K562 (cell line): ENCODE results near the gene PYGB. TPM values are rescaled to one million over a fixed set of nuclear protein-coding genes. Genes with fewer than 3 reads are reported as not detected.

ENCODE experiments used
- FOSL1 ChIP-seq: fragments of 200-800 bp; sonication (Bioruptor generic); conservative IDR thresholded peaks from 2 replicates; pipeline ENCODE4 v1.6.1; 2016; ENCODE audit warnings: missing genetic modification characterization, missing compliant biosample characterization
- HNRNPL ChIP-seq: fragments of 200-400 bp; formaldehyde crosslinking; IDR thresholded peaks from 2 replicates; pipeline ENCODE4 v1.6.1; 2017; ENCODE audit warnings: low read depth, mild to moderate bottlenecking, low read length
- HNRNPLL ChIP-seq: fragments of 200-400 bp; formaldehyde crosslinking; IDR thresholded peaks from 2 replicates; pipeline ENCODE4 v1.6.1; 2017; ENCODE audit warnings: low read length, low read depth, mild to moderate bottlenecking; ENCODE audit not compliant: poor library complexity, severe bottlenecking
- KLF13 ChIP-seq: fragments of 450-650 bp; IDR thresholded peaks from 2 replicates; pipeline ENCODE4 v1.6.1; 2016; ENCODE audit warnings: missing genetic modification characterization, low read depth, mild to moderate bottlenecking, missing compliant biosample characterization, moderate library complexity, borderline replicate concordance
- L3MBTL2 ChIP-seq: fragments of 450-650 bp; IDR thresholded peaks from 2 replicates; pipeline ENCODE4 v1.6.1; 2016; ENCODE audit warnings: mild to moderate bottlenecking, moderate library complexity
- NCOA1 ChIP-seq: fragments of 450-650 bp; IDR thresholded peaks from 2 replicates; pipeline ENCODE4 v1.6.1; 2016; ENCODE audit warnings: low read depth
- NFYB ChIP-seq: IDR thresholded peaks from 2 replicates; pipeline ENCODE4 v1.6.1; 2011; ENCODE audit warnings: mild to moderate bottlenecking, moderate library complexity; ENCODE audit not compliant: insufficient read length; ENCODE audit errors: extremely low read depth
- PHB ChIP-seq: fragments of 250-450 bp; sonication (Bioruptor Pico); IDR thresholded peaks from 2 replicates; pipeline ENCODE4 v1.5.0; 2021
- RBM22 ChIP-seq: fragments of 200-400 bp; formaldehyde crosslinking; IDR thresholded peaks from 2 replicates; pipeline ENCODE4 v1.6.1; 2018; ENCODE audit warnings: low read length, low read depth; ENCODE audit not compliant: poor library complexity, severe bottlenecking
- U2AF2 ChIP-seq: fragments of 200-400 bp; formaldehyde crosslinking; optimal IDR thresholded peaks from 2 replicates; pipeline ENCODE3; 2017; ENCODE audit warnings: low read depth, mild to moderate bottlenecking, low read length
- ZNF561 ChIP-seq: fragments of 450-650 bp; formaldehyde crosslinking; conservative IDR thresholded peaks from 2 replicates; pipeline ENCODE4 v1.4.0; 2020; ENCODE audit warnings: mild to moderate bottlenecking, moderate library complexity
- polyA plus RNA-seq, 8 experiments: library from polyadenylated mRNA; depleted of rRNA in 4 of 8; stranded (reverse) in 5 of 8; unstranded in 3 of 8; fragments of >200 nt; fragmentation: Nextera tagmentation in 2 of 8; fragmentation: Illumina TruSeq in 1 of 8; extraction: Ambion mirVana in 2 of 8; extraction: Trizol in 1 of 8; gene quantifications; 2 replicates each; pipeline versions ENCODE4 v1.2.1 to v1.2.3, GENCODE V29; 2011 to 2014; ENCODE audit warnings: inconsistent platforms in 1 of 8, missing spikeins in 1 of 8
- total RNA-seq, 7 experiments: library from RNA; depleted of rRNA in 6 of 7; stranded (reverse); fragments of >200 nt in 6 of 7; fragmentation: Illumina TruSeq in 2 of 7; extraction: Trizol in 2 of 7; gene quantifications; 2 replicates each; pipeline versions ENCODE4 v1.2.1 to v1.2.3, GENCODE V29; 2011 to 2021; ENCODE audit warnings: low replicate concordance in 1 of 7
- TF ChIP-seq, protein P1 (sequence below): IDR thresholded peaks from 2 replicates; pipeline ENCODE4 v1.6.1; 2016; ENCODE audit warnings: missing genetic modification characterization, missing compliant biosample characterization
- TF ChIP-seq, protein P2 (sequence below): fragments of 450-650 bp; IDR thresholded peaks from 2 replicates; pipeline ENCODE4 v1.6.1; 2016
- TF ChIP-seq, protein P3 (sequence below): sonication (generic); formaldehyde crosslinking; IDR thresholded peaks from 2 replicates; pipeline ENCODE4 v1.8.1; 2022; ENCODE audit warnings: missing genetic modification reagents
- TF ChIP-seq, protein P4 (sequence below): IDR thresholded peaks from 2 replicates; pipeline ENCODE4 v1.6.1; 2012; ENCODE audit warnings: low read depth, low read length, improper control_type of control experiment, borderline replicate concordance
- TF ChIP-seq, protein P5 (sequence below): fragments of 250-450 bp; sonication (Bioruptor Pico); IDR thresholded peaks from 2 replicates; pipeline ENCODE4 v1.5.1; 2021; ENCODE audit warnings: mild to moderate bottlenecking
- TF ChIP-seq, protein P6 (sequence below), 2 experiments: fragments of 150-350 bp in 1 of 2; IDR thresholded peaks; 2 replicates each; pipeline ENCODE4 v1.6.1; 2012 to 2016; ENCODE audit warnings: low read depth in 2 of 2, low read length in 2 of 2, mild to moderate bottlenecking in 1 of 2, moderate library complexity in 1 of 2

PYGB gene
- total and polyA plus RNA-seq, 9 of the 15 experiments (the other 6 are each of a cell fraction or from before 2014, with no cell fraction given): 0.34 to 18.0 (median 9.8) TPM

DNA sequence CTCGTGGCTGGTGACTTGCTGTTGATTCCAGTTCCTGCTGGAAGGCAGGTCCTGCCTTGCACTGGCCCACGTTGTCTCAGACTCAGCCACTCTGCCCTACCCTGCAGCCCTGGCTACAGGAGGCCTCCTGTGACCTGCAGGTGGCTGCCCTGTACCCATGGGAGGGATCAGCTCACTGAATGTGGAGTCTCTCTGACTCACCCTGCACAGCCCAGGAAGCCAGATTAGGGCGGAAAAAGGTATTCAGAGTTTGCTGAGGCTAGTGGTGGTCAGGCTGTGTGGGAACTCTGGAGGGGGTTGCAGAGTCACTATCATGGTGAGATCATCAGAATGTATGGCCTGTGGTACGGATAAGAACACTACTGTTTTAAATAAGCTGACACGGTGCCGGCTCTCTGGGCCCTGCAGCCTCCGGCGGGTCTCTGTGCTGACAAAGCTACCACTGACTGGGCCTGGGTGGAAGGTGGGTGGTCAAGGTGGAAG lies 24.7 kb upstream of the PYGB start (continued):
- TF ChIP-seq, protein P1, sequence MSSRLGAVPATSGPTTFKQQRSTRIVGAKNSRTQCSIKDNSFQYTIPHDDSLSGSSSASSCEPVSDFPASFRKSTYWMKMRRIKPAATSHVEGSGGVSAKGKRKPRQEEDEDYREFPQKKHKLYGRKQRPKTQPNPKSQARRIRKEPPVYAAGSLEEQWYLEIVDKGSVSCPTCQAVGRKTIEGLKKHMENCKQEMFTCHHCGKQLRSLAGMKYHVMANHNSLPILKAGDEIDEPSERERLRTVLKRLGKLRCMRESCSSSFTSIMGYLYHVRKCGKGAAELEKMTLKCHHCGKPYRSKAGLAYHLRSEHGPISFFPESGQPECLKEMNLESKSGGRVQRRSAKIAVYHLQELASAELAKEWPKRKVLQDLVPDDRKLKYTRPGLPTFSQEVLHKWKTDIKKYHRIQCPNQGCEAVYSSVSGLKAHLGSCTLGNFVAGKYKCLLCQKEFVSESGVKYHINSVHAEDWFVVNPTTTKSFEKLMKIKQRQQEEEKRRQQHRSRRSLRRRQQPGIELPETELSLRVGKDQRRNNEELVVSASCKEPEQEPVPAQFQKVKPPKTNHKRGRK (tag): no peak
- no peak for TF ChIP-seq NCOA1
- TF ChIP-seq, protein P2, sequence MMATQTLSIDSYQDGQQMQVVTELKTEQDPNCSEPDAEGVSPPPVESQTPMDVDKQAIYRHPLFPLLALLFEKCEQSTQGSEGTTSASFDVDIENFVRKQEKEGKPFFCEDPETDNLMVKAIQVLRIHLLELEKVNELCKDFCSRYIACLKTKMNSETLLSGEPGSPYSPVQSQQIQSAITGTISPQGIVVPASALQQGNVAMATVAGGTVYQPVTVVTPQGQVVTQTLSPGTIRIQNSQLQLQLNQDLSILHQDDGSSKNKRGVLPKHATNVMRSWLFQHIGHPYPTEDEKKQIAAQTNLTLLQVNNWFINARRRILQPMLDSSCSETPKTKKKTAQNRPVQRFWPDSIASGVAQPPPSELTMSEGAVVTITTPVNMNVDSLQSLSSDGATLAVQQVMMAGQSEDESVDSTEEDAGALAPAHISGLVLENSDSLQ: no peak
- TF ChIP-seq KLF13 (tag): no peak
- TF ChIP-seq U2AF2: no peak
- TF ChIP-seq HNRNPLL: no peak
- 0 out of 2 replicates have a peak, but pooled peaks have one; percentile 22 for TF ChIP-seq L3MBTL2
- TF ChIP-seq, protein P3, sequence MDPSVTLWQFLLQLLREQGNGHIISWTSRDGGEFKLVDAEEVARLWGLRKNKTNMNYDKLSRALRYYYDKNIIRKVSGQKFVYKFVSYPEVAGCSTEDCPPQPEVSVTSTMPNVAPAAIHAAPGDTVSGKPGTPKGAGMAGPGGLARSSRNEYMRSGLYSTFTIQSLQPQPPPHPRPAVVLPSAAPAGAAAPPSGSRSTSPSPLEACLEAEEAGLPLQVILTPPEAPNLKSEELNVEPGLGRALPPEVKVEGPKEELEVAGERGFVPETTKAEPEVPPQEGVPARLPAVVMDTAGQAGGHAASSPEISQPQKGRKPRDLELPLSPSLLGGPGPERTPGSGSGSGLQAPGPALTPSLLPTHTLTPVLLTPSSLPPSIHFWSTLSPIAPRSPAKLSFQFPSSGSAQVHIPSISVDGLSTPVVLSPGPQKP (CRISPR knock-in tag): no peak
- TF ChIP-seq, protein P4, sequence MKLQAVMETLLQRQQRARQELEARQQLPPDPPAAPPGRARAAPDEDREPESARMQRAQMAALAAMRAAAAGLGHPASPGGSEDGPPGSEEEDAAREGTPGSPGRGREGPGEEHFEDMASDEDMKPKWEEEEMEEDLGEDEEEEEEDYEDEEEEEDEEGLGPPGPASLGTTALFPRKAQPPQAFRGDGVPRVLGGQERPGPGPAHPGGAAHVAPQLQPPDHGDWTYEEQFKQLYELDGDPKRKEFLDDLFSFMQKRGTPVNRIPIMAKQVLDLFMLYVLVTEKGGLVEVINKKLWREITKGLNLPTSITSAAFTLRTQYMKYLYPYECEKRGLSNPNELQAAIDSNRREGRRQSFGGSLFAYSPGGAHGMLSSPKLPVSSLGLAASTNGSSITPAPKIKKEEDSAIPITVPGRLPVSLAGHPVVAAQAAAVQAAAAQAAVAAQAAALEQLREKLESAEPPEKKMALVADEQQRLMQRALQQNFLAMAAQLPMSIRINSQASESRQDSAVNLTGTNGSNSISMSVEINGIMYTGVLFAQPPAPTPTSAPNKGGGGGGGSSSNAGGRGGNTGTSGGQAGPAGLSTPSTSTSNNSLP: 0 out of 2 replicates have a peak, but pooled peaks have one; percentile 51
- TF ChIP-seq, protein P5, sequence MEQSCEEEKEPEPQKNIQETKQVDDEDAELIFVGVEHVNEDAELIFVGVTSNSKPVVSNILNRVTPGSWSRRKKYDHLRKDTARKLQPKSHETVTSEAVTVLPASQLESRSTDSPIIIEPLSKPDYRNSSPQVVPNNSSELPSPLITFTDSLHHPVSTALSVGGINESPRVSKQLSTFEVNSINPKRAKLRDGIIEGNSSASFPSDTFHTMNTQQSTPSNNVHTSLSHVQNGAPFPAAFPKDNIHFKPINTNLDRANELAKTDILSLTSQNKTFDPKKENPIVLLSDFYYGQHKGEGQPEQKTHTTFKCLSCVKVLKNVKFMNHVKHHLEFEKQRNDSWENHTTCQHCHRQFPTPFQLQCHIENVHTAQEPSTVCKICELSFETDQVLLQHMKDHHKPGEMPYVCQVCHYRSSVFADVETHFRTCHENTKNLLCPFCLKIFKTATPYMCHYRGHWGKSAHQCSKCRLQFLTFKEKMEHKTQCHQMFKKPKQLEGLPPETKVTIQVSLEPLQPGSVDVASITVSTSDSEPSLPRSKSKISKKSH (CRISPR knock-in tag): no peak
- peak; percentile 89 for TF ChIP-seq FOSL1
- TF ChIP-seq ZNF561 (CRISPR knock-in tag): no peak
- TF ChIP-seq, protein P6, sequence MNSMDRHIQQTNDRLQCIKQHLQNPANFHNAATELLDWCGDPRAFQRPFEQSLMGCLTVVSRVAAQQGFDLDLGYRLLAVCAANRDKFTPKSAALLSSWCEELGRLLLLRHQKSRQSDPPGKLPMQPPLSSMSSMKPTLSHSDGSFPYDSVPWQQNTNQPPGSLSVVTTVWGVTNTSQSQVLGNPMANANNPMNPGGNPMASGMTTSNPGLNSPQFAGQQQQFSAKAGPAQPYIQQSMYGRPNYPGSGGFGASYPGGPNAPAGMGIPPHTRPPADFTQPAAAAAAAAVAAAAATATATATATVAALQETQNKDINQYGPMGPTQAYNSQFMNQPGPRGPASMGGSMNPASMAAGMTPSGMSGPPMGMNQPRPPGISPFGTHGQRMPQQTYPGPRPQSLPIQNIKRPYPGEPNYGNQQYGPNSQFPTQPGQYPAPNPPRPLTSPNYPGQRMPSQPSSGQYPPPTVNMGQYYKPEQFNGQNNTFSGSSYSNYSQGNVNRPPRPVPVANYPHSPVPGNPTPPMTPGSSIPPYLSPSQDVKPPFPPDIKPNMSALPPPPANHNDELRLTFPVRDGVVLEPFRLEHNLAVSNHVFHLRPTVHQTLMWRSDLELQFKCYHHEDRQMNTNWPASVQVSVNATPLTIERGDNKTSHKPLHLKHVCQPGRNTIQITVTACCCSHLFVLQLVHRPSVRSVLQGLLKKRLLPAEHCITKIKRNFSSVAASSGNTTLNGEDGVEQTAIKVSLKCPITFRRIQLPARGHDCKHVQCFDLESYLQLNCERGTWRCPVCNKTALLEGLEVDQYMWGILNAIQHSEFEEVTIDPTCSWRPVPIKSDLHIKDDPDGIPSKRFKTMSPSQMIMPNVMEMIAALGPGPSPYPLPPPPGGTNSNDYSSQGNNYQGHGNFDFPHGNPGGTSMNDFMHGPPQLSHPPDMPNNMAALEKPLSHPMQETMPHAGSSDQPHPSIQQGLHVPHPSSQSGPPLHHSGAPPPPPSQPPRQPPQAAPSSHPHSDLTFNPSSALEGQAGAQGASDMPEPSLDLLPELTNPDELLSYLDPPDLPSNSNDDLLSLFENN (IDR thresholded peaks at IDR 0.05; ENCODE audit: low read depth in 2 of 2, low read length in 2 of 2): no peak
- TF ChIP-seq NFYB: no peak
- TF ChIP-seq HNRNPL: no peak
- TF ChIP-seq RBM22: no peak
- no peak for TF ChIP-seq PHB
